Ramos (cell line): ENCODE measurements around the gene ARHGDIB.

Source experiments
- in situ Hi-C: fragments of 300-500 bp; cut with MboI; formaldehyde crosslinking; loops from one replicate; pipeline ENCODE4 v1.14.3; 2022; ENCODE audit warnings: low sequenced_read_pairs; ENCODE audit not compliant: unreplicated experiment

ARHGDIB gene

DNA sequence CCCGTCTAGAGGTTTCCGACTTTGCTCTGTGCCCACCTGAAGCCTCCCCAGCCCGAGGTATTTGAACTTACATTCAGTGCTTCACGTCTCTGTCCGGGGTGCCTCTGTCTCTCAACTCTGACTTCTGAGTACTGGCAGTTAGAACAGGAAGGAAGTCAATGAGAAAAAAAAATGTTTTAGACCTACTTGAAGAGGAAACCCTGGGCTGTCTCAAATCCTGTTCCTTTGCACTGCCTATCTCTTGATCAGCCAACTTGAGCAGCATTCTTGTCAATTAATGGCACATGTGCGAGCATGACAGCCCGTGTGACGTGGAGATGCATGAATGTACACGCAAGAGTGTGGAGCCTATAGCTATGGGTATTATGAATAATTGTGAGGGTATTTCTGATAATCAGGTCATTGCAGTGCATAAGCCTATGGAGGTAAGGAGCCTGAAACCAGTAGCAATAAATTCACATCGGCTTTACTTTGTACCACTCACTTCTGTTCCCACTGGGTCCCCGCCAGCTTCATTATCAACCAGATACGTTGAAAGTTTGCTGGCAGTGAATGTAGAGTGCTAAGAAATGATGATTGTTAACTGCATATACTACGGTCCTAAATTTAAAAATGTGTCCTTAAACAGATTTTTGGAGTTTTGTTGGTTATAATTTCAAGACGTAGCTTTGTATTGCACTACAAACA lies at the start of gene ARHGDIB:
Gene ARHGDIB (minus strand): TSS at position 136 of the 687 bp plus-strand sequence. CDS start 10,889 bp downstream, outside the sequence.
- in situ Hi-C loops, result loop anchor here (25.0 kb wide), 1 partner anchor 699 kb away; no protein-coding TSS in a partner anchor

DNA sequence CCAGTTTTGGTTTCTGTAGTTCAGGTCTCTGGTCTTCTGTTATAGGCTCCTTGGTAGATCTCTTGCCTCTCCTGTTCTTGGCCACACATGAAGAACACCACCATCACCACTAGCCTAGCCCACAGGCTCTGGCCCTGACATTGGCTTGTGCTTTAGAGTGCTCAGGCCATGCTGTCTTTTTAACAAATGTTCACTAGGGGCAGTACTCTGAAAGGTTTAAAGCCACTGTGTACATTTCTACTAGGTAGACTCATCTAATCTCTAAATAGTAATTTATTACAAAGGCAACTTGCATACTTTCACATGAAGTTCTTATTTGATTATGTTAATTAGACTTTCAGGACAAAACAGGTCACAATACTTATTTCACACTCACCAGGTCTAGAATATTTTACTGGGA lies 49.8 kb upstream of the ARHGDIB start:
- in situ Hi-C loops, result no loop called here

DNA sequence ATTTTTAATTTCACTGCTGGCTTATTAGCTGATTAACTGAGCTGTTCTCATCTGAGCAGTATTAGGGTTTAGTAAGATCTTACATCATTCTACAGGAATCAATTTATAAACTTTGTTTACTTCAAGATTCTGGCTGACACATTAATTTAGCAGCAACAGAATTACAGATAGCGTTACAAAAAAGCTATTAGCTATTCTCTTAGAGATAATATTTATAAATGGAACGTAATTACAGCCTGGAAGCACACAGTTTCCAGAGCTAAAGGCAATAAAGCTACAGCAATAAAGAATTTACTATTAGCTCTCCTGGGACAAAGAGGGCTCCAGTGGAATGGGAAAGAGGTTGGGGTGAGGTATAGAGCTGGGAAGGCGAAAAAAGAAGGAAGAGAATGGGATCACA lies 46.1 kb upstream of the ARHGDIB start:
- in situ Hi-C loops, result no loop called here

DNA sequence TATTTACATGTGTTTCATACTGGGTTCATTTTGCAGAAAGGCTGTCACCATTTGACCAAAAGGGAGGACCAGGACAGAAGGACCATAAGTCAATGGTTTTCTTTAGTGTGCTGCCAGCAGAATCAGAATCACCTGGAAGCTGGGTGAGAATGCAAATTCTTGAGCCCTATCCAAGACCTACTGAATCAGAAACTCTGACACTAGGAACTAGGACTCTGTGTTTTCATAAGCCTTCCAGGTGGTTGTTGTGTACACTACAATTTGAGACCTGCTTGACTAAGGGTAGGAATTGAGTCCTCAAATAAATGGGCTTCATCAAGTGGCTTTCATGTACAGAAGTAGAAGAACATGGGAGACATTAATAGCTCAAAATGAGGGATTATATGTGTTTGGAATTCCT lies 43.7 kb upstream of the ARHGDIB start:
- in situ Hi-C loops, result no loop called here

DNA sequence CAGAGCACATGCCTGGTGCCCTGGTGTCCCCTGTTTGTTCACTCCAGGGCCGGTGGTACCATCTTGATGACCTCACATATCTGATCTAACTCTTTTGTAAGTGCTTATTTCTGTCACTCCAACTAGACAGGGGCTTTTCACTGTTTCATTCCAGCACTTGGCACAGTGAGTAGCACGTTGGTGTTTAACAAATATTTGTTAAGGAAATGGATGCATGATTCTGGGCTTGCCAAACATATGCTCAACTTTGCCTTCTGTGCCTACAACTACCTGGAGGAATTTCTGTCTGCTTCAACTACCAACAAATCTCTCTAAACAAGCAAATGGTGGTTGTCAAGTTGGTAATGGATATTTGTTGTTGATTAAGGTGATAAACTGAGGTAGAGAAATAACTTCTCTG lies 43.0 kb upstream of the ARHGDIB start:
- in situ Hi-C loops, result no loop called here

DNA sequence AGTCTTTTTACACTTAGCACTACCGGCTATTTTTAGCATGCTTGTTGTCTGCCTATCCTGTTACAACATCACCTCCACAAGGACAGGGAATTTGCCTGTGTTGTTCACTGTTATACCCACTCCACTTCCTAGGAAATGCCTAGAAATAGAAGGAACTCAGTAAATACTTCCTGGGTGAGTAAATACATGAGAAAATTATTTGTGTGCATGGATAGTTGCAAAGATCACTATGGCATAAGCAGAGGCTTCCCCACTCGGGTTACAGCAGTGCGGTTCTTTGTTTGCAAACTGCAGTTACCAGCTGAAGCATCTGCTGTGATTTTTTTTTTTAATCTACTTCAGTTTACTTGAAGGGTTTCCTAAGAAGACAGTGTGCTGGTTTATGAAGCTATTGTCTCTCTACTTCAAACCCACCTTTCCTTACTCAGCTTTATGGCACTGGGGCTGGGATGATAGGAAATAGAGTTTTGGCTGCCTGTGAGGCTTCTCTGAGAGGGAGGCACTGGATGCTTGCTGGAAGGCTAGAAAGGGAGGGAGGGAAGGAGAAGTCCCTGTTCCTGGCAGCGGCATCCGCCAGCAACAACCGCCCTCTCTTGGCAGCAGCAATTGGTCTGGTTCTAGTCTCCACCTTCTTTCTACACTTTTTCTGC lies 40.5 kb upstream of the ARHGDIB start:
- in situ Hi-C loops, result no loop called here

DNA sequence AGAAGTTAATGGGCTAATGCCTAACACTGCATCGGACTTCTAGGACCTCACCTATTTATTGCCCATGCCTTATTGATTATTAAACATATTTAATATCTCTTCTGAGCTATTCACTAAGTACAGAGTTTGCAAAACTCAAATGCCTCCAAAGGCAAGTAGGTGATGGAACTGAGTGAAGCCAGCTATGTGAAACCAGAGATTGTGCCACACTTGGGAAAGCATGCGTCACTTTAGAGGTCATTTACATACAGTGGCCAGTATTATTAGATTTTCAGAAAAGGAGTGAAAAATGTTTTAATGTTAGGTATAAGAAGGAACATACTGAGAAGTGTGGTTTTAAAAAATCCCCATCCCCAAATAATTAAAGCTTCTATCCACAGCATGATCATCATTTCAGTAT lies 39.2 kb upstream of the ARHGDIB start:
- in situ Hi-C loops, result no loop called here

DNA sequence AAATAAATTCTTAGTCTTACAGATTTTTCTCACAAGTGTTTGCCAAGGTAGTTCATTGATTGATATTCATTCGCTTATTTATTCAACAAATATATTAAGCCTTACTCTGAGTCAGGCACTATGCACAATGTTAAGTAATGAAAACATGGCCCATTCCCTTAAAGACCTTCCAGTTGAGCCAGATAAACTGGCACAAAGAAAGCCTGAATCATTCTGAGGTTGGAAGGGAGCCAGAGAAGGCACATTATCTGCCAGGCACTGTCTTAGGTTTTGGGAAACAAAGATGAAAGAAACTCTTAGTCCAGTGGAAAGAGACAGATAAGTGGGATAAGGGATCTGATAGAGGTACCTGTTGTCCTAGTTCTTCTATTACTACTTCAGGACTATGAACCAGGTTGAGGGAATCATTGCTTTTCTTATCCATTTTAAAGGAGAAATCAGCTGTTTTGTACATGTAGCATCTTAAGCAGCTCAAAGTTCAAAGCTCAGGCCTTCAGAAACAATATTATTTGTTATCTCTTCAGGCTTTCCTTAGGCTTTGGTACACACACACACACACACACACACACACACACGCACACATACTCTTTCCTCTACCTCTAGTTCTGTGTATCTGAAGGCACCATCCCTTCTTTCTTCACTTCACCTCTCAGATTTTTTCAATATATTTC lies 38.4 kb upstream of the ARHGDIB start:
- in situ Hi-C loops, result loop anchor here (5.0 kb wide), 1 partner anchor 153 kb away; no protein-coding TSS in a partner anchor

DNA sequence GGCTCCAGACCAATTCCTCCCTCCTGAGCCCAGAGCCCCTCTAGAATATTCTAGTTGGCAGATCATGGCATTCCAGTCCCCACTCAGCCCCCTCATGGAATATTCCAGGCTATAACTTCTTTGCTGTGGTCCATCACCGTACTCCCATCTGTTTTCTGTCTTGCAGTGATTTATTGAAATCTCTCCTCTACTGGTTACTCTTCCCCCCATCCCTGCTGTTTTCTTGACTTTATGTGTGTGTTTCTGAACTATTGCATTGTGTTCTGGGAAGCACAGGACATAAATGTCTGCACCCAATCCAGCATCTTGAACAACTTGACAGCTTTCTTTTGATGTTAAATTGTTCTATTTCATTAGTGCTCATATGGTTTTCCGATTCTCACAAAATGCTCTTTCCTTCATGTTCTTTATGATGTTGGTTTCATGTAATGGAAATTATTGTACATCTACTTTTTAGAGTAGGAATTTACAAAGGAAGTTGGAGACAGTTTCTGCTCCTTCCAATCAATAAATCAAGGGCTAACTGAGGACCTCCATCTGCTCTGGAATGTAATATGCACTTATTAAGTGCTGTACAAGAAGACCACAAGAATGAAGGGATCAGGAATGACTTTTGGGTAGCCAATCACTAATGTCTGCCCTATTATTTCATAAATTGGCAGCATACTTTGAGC lies 37.8 kb upstream of the ARHGDIB start:
- in situ Hi-C loops, result loop anchor here (5.0 kb wide), 1 partner anchor 152 kb away; no protein-coding TSS in a partner anchor

DNA sequence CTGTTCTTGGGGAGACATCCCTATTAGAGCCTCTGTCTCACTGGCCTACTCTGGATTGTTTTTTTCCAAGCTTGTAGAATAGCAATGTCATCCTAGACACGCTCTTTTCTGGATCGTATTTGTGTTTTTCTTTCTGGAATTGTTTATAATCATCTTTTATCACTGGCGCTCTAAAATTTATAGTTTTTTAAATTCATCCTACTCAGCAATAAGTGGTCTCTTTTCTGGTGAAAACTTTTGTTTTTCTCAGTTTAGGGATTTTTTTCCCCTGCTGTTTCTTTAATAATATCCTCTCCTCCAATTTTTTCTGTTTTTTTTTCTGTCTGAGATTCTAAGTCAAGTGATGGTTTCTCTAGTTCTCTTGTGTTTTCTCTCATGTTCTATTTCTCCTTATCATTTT lies 36.6 kb upstream of the ARHGDIB start:
- in situ Hi-C loops, result loop anchor here (5.0 kb wide), 1 partner anchor 151 kb away; no protein-coding TSS in a partner anchor

DNA sequence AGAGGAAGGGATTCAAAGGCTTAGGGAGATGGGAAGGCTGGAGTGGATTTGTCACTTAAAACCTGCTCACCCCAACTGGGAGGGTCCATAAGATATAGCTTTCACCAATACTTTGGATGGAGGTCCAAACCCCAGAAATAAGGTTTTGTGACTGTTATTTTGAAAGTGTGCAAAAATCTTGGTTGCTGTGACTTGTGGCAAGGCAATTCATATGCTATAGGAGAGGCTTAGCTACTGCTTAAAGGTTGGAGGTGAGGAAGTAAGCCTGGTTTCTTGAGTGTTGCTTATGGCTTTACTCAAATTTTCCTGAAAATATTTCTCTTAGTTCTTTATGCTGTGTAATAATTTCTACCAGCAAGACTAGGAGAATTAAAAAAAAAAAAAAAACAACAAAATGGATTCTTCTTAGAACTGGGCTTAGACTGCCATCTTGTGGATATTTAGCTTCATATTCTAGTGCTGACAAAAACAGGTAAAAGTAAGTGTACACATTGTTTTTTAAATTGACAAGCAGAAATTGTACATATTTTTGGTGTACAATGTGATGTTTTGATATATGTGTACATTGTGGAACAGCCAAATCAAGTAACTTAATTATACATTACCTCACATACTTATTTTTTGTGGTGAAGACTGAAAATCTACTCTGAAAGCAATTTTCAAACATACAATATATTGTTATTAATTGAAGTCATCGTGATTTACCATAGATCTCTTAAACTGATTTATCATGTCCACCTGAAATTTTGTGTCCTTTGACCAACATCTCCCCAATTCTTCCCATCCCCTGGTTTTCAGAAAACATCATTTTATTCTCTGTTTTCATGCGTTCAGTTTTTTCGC lies 34.4 kb upstream of the ARHGDIB start:
- in situ Hi-C loops, result loop anchor here (5.0 kb wide), 1 partner anchor 149 kb away; no protein-coding TSS in a partner anchor

DNA sequence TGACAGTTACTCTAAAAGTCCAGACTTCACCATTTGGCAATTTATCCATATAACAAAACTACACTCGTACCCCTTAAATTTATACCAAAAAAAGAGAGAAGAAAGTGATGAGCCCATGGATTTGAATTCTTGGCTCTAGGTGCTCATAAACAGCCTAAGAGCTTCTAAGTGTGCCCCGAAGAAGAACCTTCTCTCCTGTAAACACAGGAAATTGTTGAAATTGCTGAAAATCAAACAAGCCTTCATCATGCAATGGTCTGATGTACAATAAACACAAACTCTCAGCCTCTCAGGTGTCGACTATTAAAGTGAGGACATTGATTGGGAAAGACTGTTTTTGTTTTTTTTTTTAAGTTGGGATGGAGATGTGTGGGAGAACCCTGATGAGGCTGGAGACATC lies 33.2 kb upstream of the ARHGDIB start:
- in situ Hi-C loops, result loop anchor here (5.0 kb wide), 1 partner anchor 147 kb away; no protein-coding TSS in a partner anchor

DNA sequence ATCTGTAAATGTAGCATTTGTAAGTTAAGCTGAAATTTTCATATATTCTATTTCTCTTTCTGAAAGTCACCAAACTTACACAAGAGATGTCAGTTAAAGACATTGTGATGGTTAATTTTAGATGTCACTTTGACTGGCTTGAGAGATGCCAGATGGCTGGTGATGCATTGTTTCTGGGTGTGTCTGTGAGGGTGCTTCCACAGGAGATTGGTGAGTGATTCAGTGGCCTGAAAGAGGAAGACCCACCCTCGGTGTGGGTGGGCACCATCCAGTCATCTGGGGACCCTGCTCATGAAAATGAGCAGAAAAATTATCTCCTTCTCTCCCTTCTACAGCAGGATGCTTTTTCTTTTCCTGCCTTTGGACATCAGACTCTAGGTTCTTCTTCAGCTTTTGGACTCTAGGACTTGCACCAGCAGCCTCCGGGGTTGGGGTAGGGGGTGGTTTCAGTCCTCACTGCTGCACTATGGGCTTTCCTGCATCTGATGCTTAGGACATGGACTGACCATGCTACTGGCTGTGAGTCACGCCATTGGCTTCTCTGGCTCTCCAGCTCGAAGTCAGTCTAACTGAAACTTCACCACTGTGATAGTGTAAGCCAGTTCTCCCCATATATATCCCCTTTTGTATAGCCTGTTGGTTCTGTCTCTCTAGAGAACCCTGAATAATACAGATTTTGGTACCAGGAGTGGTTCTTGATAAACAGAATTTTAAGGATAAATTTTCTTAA lies 32.3 kb upstream of the ARHGDIB start:
- in situ Hi-C loops, result no loop called here

DNA sequence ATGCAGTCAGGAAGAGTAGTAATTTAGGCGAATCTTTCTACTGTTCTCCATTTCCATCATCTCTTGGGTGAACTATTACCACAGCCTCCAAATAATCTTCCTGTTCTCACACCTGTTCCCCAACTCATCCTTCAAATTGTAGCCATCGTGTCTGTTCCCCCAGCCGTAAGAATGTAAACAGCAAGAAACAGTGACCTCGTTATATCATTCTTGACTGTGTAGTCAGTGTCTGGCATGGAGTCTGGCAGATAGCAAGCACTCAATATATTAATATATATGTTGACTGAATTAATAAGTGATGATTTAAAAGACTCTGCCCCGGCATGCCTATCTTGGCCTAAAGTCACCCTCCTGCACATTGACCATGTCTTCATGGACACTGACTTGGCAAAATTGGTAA lies 31.7 kb upstream of the ARHGDIB start:
- in situ Hi-C loops, result no loop called here

DNA sequence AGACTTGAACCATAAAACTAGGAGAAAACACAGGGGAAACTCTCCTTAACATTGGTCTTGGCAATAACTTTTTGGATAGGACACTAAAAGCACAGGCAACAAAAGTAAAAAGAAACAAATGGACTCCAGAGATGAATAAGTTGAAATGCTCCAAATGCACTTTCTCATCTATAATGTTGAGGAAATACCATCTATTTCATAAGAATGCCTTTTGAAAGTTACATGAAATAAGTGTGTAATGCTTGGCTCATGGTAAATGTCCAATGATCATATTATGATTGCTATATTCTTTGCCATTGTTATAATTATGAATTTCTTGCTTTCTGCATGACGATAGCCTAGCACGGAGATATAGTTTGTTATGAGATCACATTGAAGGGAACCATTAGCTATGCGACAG lies 31.3 kb upstream of the ARHGDIB start:
- in situ Hi-C loops, result no loop called here

DNA sequence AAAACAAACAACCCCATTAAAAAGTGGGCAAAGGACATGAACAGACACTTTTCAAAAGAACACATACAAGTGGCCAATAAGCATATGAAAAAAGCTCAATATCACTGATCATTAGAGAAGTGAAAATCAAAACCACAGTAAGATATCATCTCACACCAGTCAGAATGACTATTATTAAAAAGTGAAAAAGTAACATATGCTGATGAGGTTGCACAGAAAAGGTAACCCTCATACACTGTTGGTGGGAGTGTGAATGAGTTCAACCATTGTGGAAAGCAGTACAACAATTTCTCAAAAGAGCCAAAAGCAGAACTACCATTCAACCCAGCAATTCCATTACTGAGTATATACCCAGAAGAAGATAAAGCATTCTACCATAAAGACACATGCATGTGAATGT lies 29.7 kb upstream of the ARHGDIB start:
- in situ Hi-C loops, result no loop called here

DNA sequence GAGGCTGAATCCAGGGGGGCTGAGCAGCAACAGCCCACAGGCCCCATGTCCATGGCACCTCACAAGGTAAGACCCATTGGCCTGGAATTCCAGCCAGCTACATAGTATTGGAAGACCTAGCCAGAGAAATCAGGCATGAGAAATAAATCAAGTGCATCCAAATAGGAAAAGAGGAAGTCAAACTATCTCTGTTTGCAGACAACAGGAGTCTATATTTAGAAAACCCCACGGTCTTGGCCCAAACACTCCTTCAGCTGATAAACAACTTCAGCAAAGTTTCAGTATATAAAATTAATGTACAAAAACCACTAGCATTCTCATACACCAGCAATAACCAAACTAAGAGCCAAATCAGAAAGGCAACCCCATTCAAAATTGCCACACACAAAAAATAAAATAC lies 28.4 kb upstream of the ARHGDIB start:
- in situ Hi-C loops, result no loop called here

DNA sequence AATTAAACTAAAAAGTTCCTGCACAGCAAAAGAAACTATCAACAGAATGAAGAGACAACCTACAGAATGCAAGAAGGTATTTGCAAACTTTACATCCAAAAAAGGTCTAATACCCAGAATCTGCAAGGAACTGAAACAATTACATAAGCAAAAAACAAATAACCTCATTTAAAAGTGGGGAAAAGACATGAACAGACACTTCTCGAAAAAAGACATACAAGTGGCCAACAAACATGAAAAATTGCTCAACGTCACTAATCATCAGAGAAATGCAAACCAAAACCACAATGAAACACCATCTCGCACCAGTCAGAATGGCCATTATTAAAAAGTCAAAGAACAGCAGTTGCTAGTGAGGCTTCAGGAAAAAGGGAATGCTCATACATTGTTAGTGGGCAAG lies 26.6 kb upstream of the ARHGDIB start:
- in situ Hi-C loops, result no loop called here

DNA sequence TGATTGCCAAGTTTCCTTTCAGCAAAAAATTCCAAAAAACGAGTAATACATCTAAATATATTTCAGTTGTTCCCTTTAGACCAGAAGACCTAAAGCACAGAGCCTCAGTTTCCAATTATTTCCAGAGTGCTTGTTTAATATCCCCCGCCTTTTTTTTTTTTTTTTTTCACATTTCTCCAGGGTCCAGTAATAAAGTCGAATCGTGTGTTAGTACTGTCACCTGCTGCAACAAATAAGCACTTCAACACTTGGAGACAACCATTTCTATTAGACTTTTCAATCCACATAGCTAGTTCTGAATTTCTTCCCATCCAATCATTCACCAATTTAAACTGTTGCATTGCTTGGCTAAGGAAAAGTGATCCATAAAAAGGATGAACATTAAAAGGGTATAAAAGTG lies 25.0 kb upstream of the ARHGDIB start:
- in situ Hi-C loops, result no loop called here
